HFF-Myc (cell line): Measurements from ENCODE around the gene MYO18A.
A peak's percentile ranks its signal among the peaks of the same experiment; 100 is the strongest.

Source experiments
- DNase-seq: peaks from one replicate; pipeline ENCODE4 v3.0.0-alpha.2; 2011; ENCODE audit warnings: low read depth; ENCODE audit errors: extremely low read depth
- H3K4me3 ChIP-seq: replicated peaks from 2 replicates; pipeline ENCODE4 v1.5.1; 2011; ENCODE audit warnings: low read depth, mild to moderate bottlenecking, control low read depth, low read length
- TF ChIP-seq, protein P1 (sequence below): IDR thresholded peaks from 2 replicates; pipeline ENCODE4 v1.5.1; 2012; ENCODE audit warnings: mild to moderate bottlenecking, low read depth, low read length, control low read depth; ENCODE audit errors: missing control alignments

MYO18A gene

DNA sequence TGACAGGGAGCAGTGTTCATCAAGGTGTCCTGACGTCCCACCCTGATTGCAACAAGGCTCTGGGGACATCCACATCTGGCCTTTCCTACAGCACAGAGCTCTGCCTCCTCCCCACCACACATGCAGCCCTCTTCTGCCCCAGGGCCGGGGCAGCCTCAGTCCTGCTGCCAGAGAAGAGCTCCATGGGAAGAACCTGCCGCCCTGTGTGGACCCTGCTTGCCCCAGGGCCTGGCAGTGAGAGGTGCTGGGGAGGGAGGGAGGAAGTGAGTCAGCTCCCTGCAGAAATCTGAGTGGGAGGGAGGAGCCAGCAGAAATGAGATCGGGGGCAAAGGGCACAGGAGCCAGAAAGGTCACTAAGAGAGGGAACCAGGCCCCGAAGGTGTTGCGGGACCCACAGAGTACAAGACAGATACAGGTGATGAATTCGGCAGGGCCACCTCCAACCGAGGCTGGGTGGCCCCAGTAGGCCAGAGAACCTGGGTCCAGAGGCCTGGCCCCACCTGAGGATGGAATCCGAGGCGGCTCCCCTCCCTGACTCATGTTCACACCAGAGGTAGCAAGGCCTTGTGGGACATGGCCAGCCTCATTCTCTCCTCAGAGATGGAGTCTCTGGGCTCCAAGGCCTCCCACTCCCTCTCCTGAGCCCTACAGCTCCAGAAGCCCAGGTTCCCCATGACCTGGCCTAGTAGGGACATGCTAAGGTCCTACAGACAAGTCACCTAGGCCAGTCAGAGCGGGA lies 24.8 kb downstream of the MYO18A start:
- DNase-seq: no peak

DNA sequence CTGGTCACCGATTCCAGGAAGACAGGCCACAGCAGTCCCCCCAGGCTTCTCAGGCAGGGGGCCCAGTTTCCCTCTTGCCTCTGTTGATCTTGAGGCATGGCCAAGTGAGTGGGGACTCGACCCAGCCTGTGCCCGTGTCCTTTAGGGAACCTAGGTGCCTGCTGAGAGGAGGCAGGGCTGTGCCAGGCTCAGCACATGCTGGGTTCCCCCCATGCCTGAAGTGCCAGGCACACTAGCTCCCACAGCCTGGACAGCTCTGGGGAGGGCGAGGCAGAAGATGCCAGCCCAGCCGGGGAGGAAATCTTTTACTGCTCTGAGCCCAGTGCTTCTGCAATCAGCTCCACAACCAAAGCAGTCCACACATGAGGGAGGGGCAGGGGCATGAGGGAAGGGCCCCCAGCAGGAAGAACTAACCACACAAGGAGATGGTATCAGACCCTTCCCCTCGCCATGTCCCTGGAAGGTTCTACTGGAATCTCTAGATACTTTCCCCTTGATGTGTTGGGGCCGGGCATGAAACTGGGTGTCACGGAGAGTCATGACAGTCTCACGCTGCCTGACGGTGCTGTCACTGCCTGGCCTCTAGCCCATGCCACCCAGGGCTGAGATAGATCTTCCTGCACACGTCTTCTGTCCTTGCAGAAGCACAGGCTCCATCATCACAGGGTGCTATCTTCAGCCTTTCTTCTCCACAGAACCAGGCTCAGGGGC lies 25.5 kb downstream of the MYO18A start:
- DNase-seq: no peak
- TF ChIP-seq, protein P1, sequence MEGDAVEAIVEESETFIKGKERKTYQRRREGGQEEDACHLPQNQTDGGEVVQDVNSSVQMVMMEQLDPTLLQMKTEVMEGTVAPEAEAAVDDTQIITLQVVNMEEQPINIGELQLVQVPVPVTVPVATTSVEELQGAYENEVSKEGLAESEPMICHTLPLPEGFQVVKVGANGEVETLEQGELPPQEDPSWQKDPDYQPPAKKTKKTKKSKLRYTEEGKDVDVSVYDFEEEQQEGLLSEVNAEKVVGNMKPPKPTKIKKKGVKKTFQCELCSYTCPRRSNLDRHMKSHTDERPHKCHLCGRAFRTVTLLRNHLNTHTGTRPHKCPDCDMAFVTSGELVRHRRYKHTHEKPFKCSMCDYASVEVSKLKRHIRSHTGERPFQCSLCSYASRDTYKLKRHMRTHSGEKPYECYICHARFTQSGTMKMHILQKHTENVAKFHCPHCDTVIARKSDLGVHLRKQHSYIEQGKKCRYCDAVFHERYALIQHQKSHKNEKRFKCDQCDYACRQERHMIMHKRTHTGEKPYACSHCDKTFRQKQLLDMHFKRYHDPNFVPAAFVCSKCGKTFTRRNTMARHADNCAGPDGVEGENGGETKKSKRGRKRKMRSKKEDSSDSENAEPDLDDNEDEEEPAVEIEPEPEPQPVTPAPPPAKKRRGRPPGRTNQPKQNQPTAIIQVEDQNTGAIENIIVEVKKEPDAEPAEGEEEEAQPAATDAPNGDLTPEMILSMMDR: no peak
- no peak overlapping the region for H3K4me3 ChIP-seq

More for the DNA sequence above, 24.8 kb downstream of the MYO18A start:
- TF ChIP-seq, protein P1: no peak
- no peak overlapping the region for H3K4me3 ChIP-seq

DNA sequence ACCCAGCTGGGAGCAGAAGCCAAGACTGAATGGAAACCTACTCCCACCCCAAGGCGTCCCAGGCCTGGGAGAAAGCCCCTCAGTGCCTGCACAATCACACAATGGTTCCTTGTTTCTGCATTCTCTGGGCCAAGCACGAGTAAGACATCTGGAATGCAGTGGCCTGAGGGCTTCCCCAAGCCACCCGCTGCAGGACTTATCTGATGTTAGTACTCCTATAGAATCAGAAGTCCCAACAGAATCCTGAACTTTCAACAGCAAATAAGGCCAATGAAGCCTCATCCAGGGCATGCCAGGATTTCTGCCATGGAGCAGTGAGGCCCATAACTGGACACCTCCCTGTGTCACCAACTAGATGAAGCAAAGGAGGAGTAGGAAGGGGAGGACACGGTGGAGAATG lies 28.6 kb downstream of the MYO18A start:
- no peak overlapping the region for H3K4me3 ChIP-seq
- DNase-seq: no peak
- TF ChIP-seq, protein P1: no peak

DNA sequence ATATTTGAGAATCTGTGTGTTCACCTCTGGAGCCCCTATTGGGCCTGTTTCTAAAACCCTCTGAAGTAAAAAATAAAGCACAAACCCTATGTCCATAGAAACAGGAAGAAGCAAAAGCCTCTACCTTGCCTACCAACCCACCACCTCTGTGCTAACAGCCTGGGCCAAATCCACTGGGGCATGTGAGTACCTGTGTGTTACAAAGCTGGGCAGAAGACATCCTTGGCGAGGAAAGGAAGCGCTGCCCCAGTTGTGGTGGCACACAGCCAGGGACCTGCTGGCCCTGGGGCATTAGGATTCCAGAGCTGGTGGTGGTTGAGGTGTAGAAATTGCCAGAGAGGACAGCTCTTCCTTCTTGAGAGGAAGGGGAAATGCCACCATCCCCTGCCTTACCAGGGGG lies 30.0 kb downstream of the MYO18A start:
- TF ChIP-seq, protein P1: no peak
- no peak for DNase-seq
- no peak overlapping the region for H3K4me3 ChIP-seq

DNA sequence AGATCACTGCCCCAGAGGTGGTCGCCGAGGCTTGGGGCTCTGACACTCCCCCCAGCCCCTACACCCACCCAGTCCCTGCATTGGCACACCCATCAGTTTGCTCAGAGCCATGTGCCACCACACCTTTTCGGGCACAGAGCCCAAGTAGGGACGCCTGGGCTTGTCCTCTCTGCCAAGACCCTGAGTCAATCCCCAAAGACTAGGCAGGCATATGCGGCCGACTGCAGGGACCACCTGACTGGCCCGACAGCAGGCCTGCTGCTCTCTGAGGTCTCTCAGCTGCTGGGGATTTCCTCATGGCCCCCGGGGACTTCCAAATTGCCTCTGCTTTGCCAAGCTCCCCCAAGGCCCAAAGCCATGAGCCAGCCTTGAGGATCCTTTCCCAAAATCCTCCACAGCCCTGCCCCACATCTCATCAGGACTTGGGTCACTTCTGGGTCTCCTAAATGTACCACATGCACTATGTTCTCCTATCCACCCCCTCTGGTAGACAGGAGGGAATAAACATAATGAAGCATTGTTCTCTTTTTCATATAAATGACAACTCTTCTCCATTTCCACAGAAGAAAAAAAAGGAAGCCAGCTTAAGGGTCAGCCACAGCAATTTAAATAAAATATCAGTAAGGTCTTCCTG lies 30.6 kb downstream of the MYO18A start:
- peak overlapping the region; percentile 32 for H3K4me3 ChIP-seq
- TF ChIP-seq, protein P1: no peak
- DNase-seq: no peak

DNA sequence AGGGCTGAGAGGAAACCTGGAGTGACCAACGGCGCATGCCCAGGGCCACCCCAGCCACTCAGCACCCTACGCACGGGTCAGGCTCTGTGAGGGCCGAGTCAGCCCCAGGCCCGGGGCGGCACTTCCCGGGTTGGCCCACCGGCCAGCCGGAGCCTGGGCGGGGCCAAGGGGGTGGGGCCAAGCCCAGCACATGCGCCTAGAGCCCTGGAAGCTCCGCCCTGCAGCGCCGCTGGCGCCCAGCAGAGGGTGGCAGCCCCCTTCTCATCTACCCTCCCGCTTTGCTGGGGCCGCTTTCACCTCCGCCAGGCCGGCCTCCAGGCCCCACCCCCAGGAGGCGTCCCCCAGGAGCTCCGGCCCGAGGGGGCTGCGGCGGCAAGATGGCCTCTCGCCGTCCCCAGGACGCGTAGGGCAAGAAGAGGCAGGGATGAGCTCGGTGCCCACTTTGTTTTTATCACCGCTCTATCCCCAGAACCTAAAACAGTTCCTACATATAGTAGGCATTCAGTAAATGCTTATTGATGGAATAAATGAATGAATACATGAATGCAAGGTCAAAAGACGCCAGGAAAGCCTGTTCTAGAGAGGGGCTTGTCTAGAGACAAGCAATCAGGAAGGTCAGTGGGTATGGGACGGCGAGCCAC lies 31.3 kb downstream of the MYO18A start:
- DNase-seq: no peak
- H3K4me3 ChIP-seq: peak overlapping the region; percentile 32
- TF ChIP-seq, protein P1: peak; percentile 89
